IMR-90 (cell line): ENCODE results near the gene CCDC107. TPM values are rescaled to one million over a fixed set of nuclear protein-coding genes. Genes with fewer than 3 reads are reported as not detected.
"Not testable (repeated sequence)": the region's sequence is repeated elsewhere in the genome, so short reads cannot be mapped to it uniquely, and the experiment has no call there.

Experiments
- ATAC-seq: fragments of 200-7000 bp; cut with Tn5 transposase; 2 replicates; pipeline ENCODE4 v1.9.1; 2020; ENCODE audit warnings: low read depth, mild to moderate bottlenecking, moderate library complexity
- BruUV-seq: library from RNA; stranded (reverse); fragments of 400-500 nt; replicated peaks from 2 replicates; lab custom pipeline; 2021; lab: Mats Ljungman, UMichigan
- CTCF ChIA-PET: fragments of 300-600 bp; formaldehyde crosslinking; extraction: SDS; loops from one replicate; lab custom pipeline; 2021; ENCODE audit warnings: antibody characterized with exemption; lab: Yijun Ruan, JAX
- POLR2A ChIA-PET: fragments of 300-600 bp; sonication (Branson Sonifier 250); formaldehyde crosslinking; loops from one replicate; lab custom pipeline; 2022; ENCODE audit warnings: antibody characterized with exemption; ENCODE audit not compliant: unreplicated experiment; lab: Charles Lee
- DNase-seq: peaks from one replicate; pipeline ENCODE4 v3.0.0; 2013
- H2AFZ ChIP-seq: replicated peaks from 2 replicates; pipeline ENCODE3; 2013; ENCODE audit warnings: low read length, mild to moderate bottlenecking; ENCODE audit not compliant: poor library complexity
- H2AK5ac ChIP-seq: 2 replicates; pipeline ENCODE4 v1.6.1; 2013; ENCODE audit warnings: low read depth, low read length, inconsistent platforms
- H2AK9ac ChIP-seq: replicated peaks from 2 replicates; pipeline ENCODE3; 2013; ENCODE audit warnings: mild to moderate bottlenecking, low read depth, low read length, moderate library complexity; ENCODE audit not compliant: poor library complexity
- H2BK120ac ChIP-seq: 2 replicates; pipeline ENCODE4 v1.6.1; 2013; ENCODE audit warnings: low read depth, low read length, inconsistent platforms
- H2BK15ac ChIP-seq: 3 replicates; pipeline ENCODE4 v1.6.1; 2013; ENCODE audit warnings: low read depth, low read length, inconsistent platforms
- H2BK20ac ChIP-seq: 2 replicates; pipeline ENCODE4 v1.6.1; 2013; ENCODE audit warnings: low read depth, mild to moderate bottlenecking, inconsistent platforms, low read length, moderate library complexity
- H2BK5ac ChIP-seq: 2 replicates; pipeline ENCODE4 v1.6.1; 2013; ENCODE audit warnings: mild to moderate bottlenecking, low read depth, low read length, inconsistent platforms; ENCODE audit not compliant: poor library complexity, severe bottlenecking
- H3K14ac ChIP-seq: replicated peaks from 2 replicates; pipeline ENCODE4 v1.6.1; 2013; ENCODE audit warnings: low read depth, low read length, inconsistent platforms
- H3K18ac ChIP-seq: 2 replicates; pipeline ENCODE4 v1.6.1; 2013; ENCODE audit warnings: low read depth, low read length, control low read depth
- H3K23ac ChIP-seq: 2 replicates; pipeline ENCODE4 v1.6.1; 2013; ENCODE audit warnings: low read depth, low read length, inconsistent platforms
- H3K27ac ChIP-seq: 2 replicates; pipeline ENCODE4 v1.5.1; 2013; ENCODE audit warnings: mild to moderate bottlenecking, control low read depth, low read length; ENCODE audit not compliant: insufficient read depth
- H3K27me3 ChIP-seq: 2 replicates; pipeline ENCODE4 v1.6.1; 2013; ENCODE audit warnings: low read length; ENCODE audit not compliant: control insufficient read depth, insufficient read depth
- H3K36me3 ChIP-seq: 2 replicates; pipeline ENCODE4 v1.6.1; 2013; ENCODE audit warnings: low read length, mixed read lengths; ENCODE audit not compliant: control insufficient read depth, insufficient read depth
- H3K4ac ChIP-seq: 2 replicates; pipeline ENCODE4 v1.6.1; 2013; ENCODE audit warnings: low read depth, low read length, inconsistent platforms
- H3K4me1 ChIP-seq: 2 replicates; pipeline ENCODE4 v1.6.1; 2013; ENCODE audit warnings: low read length, mixed read lengths; ENCODE audit not compliant: control insufficient read depth, insufficient read depth
- H3K4me2 ChIP-seq: 2 replicates; pipeline ENCODE4 v1.6.1; 2013; ENCODE audit warnings: low read depth, mild to moderate bottlenecking, control low read depth, low read length, moderate library complexity
- H3K4me3 ChIP-seq: 2 replicates; pipeline ENCODE4 v1.5.1; 2013; ENCODE audit warnings: low read depth, mild to moderate bottlenecking, control low read depth, low read length, moderate library complexity; ENCODE audit not compliant: insufficient read depth
- H3K56ac ChIP-seq: 2 replicates; pipeline ENCODE4 v1.6.1; 2013; ENCODE audit warnings: low read length, inconsistent platforms; ENCODE audit not compliant: insufficient read depth; ENCODE audit errors: extremely low read depth
- H3K79me1 ChIP-seq, 2 experiments: 2 replicates each; pipeline ENCODE4 v1.6.1; 2013; ENCODE audit warnings: low read length in 2 of 2, inconsistent platforms in 1 of 2, low read depth in 1 of 2
- H3K9ac ChIP-seq: 2 replicates; pipeline ENCODE4 v1.6.1; 2013; ENCODE audit warnings: low read depth, low read length, control low read depth
- H3K9me1 ChIP-seq: 2 replicates; pipeline ENCODE4 v1.6.1; 2013; ENCODE audit warnings: low read length, inconsistent platforms; ENCODE audit not compliant: insufficient read depth
- H3K9me3 ChIP-seq: 2 replicates; pipeline ENCODE4 v1.6.1; 2013; ENCODE audit warnings: low read length; ENCODE audit not compliant: control insufficient read depth, insufficient read depth
- H4K20me1 ChIP-seq: 2 replicates; pipeline ENCODE4 v1.6.1; 2013; ENCODE audit warnings: low read length, inconsistent platforms; ENCODE audit not compliant: insufficient read depth
- H4K5ac ChIP-seq: 2 replicates; pipeline ENCODE4 v1.6.1; 2013; ENCODE audit warnings: mild to moderate bottlenecking, low read depth, low read length, control low read depth
- H4K8ac ChIP-seq, 2 experiments: 2 replicates each; pipeline ENCODE4 v1.6.1; 2013; ENCODE audit warnings: low read depth in 2 of 2, low read length in 2 of 2, control low read depth in 1 of 2, inconsistent platforms in 1 of 2
- H4K91ac ChIP-seq: 2 replicates; pipeline ENCODE4 v1.6.1; 2013; ENCODE audit warnings: low read depth, low read length, inconsistent platforms; ENCODE audit not compliant: insufficient read depth
- WGBS, 2 experiments: methylation state at CpG; one replicate each; pipeline versions ENCODE4 v1.1.5 to v1.1.7; 2013; ENCODE audit warnings: missing lambda C conversion rate in 2 of 2; ENCODE audit not compliant: insufficient read length in 1 of 2; ENCODE audit errors: extremely low coverage in 2 of 2; 5-methylcytosine and 5-hydroxymethylcytosine counted together
- dilution Hi-C: fragments of 300-500 bp; cut with HindIII; formaldehyde crosslinking; loops from one replicate; pipeline ENCODE4 v1.14.3; 2018; ENCODE audit warnings: low sequenced_read_pairs; ENCODE audit not compliant: unreplicated experiment
- in situ Hi-C: fragments of 300-500 bp; cut with MboI; formaldehyde crosslinking; loops from 3 replicates; pipeline ENCODE4 v1.14.3; 2019; ENCODE audit warnings: low sequenced_read_pairs, inconsistent platforms, mixed read lengths
- intact Hi-C: fragments of 100-400 bp; cut with micrococcal nuclease; formaldehyde crosslinking; loops from 2 replicates; pipeline ENCODE4 v1.10.0; 2022
- polyA plus RNA-seq, 3 experiments: library from polyadenylated mRNA; depleted of rRNA; stranded (reverse); fragments of >200 nt; gene quantifications; 2 replicates each; pipeline ENCODE4 v1.2.3, GENCODE V29; 2012; ENCODE audit warnings: low replicate concordance in 1 of 3
- total RNA-seq: library from RNA; depleted of rRNA; stranded (reverse); fragments of >200 nt; gene quantifications from 2 replicates; pipeline ENCODE4 v1.2.3, GENCODE V29; 2012

CCDC107 gene
- total and polyA plus RNA-seq, 2 of the 4 experiments (the other 2 are of a cell fraction), result 6.8 to 21.1 TPM

GRCh38 chr9:35640431-35640830 lies 17.7 kb upstream of the CCDC107 start:
- intact Hi-C loops, H3K36me3 ChIP-seq, H3K9me3 ChIP-seq, H3K27me3 ChIP-seq, H3K23ac ChIP-seq, H2BK15ac ChIP-seq, H2BK120ac ChIP-seq, H4K91ac ChIP-seq, H3K79me1 ChIP-seq, H2BK5ac ChIP-seq, POLR2A ChIA-PET, dilution Hi-C loops, H4K20me1 ChIP-seq, ATAC-seq, H3K9ac ChIP-seq, H2BK20ac ChIP-seq, H3K4me2 ChIP-seq, H3K4me3 ChIP-seq, H4K5ac ChIP-seq, H3K4ac ChIP-seq, BruUV-seq, CTCF ChIA-PET, H2AFZ ChIP-seq, H3K18ac ChIP-seq, H3K27ac ChIP-seq, H3K4me1 ChIP-seq, in situ Hi-C loops, DNase-seq, H3K14ac ChIP-seq, H2AK9ac ChIP-seq, H3K9me1 ChIP-seq, H3K56ac ChIP-seq, H2AK5ac ChIP-seq, H4K8ac ChIP-seq: not testable (repeated sequence)
- 94% methylated on average over 12 of the region's 15 CpGs; no CpG with 5 or more reads in 1 of the 2 experiments for WGBS, 2 experiments

GRCh38 chr9:35641478-35641877 lies 16.6 kb upstream of the CCDC107 start:
- H3K9ac ChIP-seq, in situ Hi-C loops, H3K14ac ChIP-seq, H3K56ac ChIP-seq, H3K18ac ChIP-seq, DNase-seq, H3K27ac ChIP-seq, H3K23ac ChIP-seq, H3K4ac ChIP-seq, H2AK9ac ChIP-seq, H3K9me3 ChIP-seq, H2BK15ac ChIP-seq, H3K79me1 ChIP-seq, CTCF ChIA-PET, H3K9me1 ChIP-seq, H3K4me3 ChIP-seq, H3K27me3 ChIP-seq, H4K20me1 ChIP-seq, H3K36me3 ChIP-seq, intact Hi-C loops, BruUV-seq, ATAC-seq, H3K4me2 ChIP-seq, H2BK20ac ChIP-seq, H2BK120ac ChIP-seq, H2BK5ac ChIP-seq, H3K4me1 ChIP-seq, POLR2A ChIA-PET, H2AK5ac ChIP-seq, dilution Hi-C loops, H4K5ac ChIP-seq, H2AFZ ChIP-seq, H4K8ac ChIP-seq, H4K91ac ChIP-seq: not testable (repeated sequence)
- WGBS, 2 experiments, result no CpG with 5 or more reads among the region's 3 CpGs
